ENCODE results near the gene RGS21.

Gene RGS21

GRCh38 chr1:192378878-192379277 lies 62.1 kb downstream of the RGS21 start:
- DNase-seq (ENCODE audit: low read depth, low spot score): no peak

GRCh38 chr1:192379554-192379953 lies 62.8 kb downstream of the RGS21 start:
- no peak for DNase-seq (ENCODE audit: low read depth, low spot score)

- DNase-seq (ENCODE audit: low read depth, low spot score): no peak
These were observed 66.0 kb downstream of the RGS21 start for GRCh38 chr1:192382758-192383157.

GRCh38 chr1:192386051-192386650 lies 69.4 kb downstream of the RGS21 start:
- DNase-seq (ENCODE audit: low read depth, low spot score): no peak

- no peak for DNase-seq (ENCODE audit: low read depth, low spot score)
These were observed 78.4 kb downstream of the RGS21 start for GRCh38 chr1:192395211-192395610.

GRCh38 chr1:192395895-192396294 lies 79.1 kb downstream of the RGS21 start:
- no peak for DNase-seq (ENCODE audit: low read depth, low spot score)

- DNase-seq (ENCODE audit: low read depth, low spot score): no peak
These were observed 82.4 kb downstream of the RGS21 start for GRCh38 chr1:192399161-192399560.

GRCh38 chr1:192401825-192402224 lies 85.0 kb downstream of the RGS21 start:
- no peak for DNase-seq (ENCODE audit: low read depth, low spot score)

GRCh38 chr1:192402571-192402970 lies 85.8 kb downstream of the RGS21 start:
- DNase-seq (ENCODE audit: low read depth, low spot score): no peak

- no peak for DNase-seq (ENCODE audit: low read depth, low spot score)
These were observed 90.4 kb downstream of the RGS21 start for GRCh38 chr1:192407206-192407605.
